IMR-90 (cell line): ENCODE data around the gene PGS1. TPM values are rescaled to one million over a fixed set of nuclear protein-coding genes. Genes with fewer than 3 reads are reported as not detected.

Experiments used
- ATAC-seq: fragments of 200-7000 bp; cut with Tn5 transposase; 2 replicates; pipeline ENCODE4 v1.9.1; 2020; ENCODE audit warnings: low read depth, mild to moderate bottlenecking, moderate library complexity
- BruUV-seq: library from RNA; stranded (reverse); fragments of 400-500 nt; replicated peaks from 2 replicates; lab custom pipeline; 2021; lab: Mats Ljungman, UMichigan
- CTCF ChIA-PET: fragments of 300-600 bp; formaldehyde crosslinking; extraction: SDS; loops from one replicate; lab custom pipeline; 2021; ENCODE audit warnings: antibody characterized with exemption; lab: Yijun Ruan, JAX
- POLR2A ChIA-PET: fragments of 300-600 bp; sonication (Branson Sonifier 250); formaldehyde crosslinking; loops from one replicate; lab custom pipeline; 2022; ENCODE audit warnings: antibody characterized with exemption; ENCODE audit not compliant: unreplicated experiment; lab: Charles Lee
- DNase-seq: peaks from one replicate; pipeline ENCODE4 v3.0.0; 2013
- H2AFZ ChIP-seq: replicated peaks from 2 replicates; pipeline ENCODE3; 2013; ENCODE audit warnings: low read length, mild to moderate bottlenecking; ENCODE audit not compliant: poor library complexity
- H2AK5ac ChIP-seq: 2 replicates; pipeline ENCODE4 v1.6.1; 2013; ENCODE audit warnings: low read depth, low read length, inconsistent platforms
- H2AK9ac ChIP-seq: replicated peaks from 2 replicates; pipeline ENCODE3; 2013; ENCODE audit warnings: mild to moderate bottlenecking, low read depth, low read length, moderate library complexity; ENCODE audit not compliant: poor library complexity
- H2BK120ac ChIP-seq: 2 replicates; pipeline ENCODE4 v1.6.1; 2013; ENCODE audit warnings: low read depth, low read length, inconsistent platforms
- H2BK15ac ChIP-seq: 3 replicates; pipeline ENCODE4 v1.6.1; 2013; ENCODE audit warnings: low read depth, low read length, inconsistent platforms
- H2BK20ac ChIP-seq: 2 replicates; pipeline ENCODE4 v1.6.1; 2013; ENCODE audit warnings: low read depth, mild to moderate bottlenecking, inconsistent platforms, low read length, moderate library complexity
- H2BK5ac ChIP-seq: 2 replicates; pipeline ENCODE4 v1.6.1; 2013; ENCODE audit warnings: mild to moderate bottlenecking, low read depth, low read length, inconsistent platforms; ENCODE audit not compliant: poor library complexity, severe bottlenecking
- H3K14ac ChIP-seq: replicated peaks from 2 replicates; pipeline ENCODE4 v1.6.1; 2013; ENCODE audit warnings: low read depth, low read length, inconsistent platforms
- H3K18ac ChIP-seq: 2 replicates; pipeline ENCODE4 v1.6.1; 2013; ENCODE audit warnings: low read depth, low read length, control low read depth
- H3K23ac ChIP-seq: 2 replicates; pipeline ENCODE4 v1.6.1; 2013; ENCODE audit warnings: low read depth, low read length, inconsistent platforms
- H3K27ac ChIP-seq: 2 replicates; pipeline ENCODE4 v1.5.1; 2013; ENCODE audit warnings: mild to moderate bottlenecking, control low read depth, low read length; ENCODE audit not compliant: insufficient read depth
- H3K27me3 ChIP-seq: 2 replicates; pipeline ENCODE4 v1.6.1; 2013; ENCODE audit warnings: low read length; ENCODE audit not compliant: control insufficient read depth, insufficient read depth
- H3K36me3 ChIP-seq: 2 replicates; pipeline ENCODE4 v1.6.1; 2013; ENCODE audit warnings: low read length, mixed read lengths; ENCODE audit not compliant: control insufficient read depth, insufficient read depth
- H3K4ac ChIP-seq: 2 replicates; pipeline ENCODE4 v1.6.1; 2013; ENCODE audit warnings: low read depth, low read length, inconsistent platforms
- H3K4me1 ChIP-seq: 2 replicates; pipeline ENCODE4 v1.6.1; 2013; ENCODE audit warnings: low read length, mixed read lengths; ENCODE audit not compliant: control insufficient read depth, insufficient read depth
- H3K4me2 ChIP-seq: 2 replicates; pipeline ENCODE4 v1.6.1; 2013; ENCODE audit warnings: low read depth, mild to moderate bottlenecking, control low read depth, low read length, moderate library complexity
- H3K4me3 ChIP-seq: 2 replicates; pipeline ENCODE4 v1.5.1; 2013; ENCODE audit warnings: low read depth, mild to moderate bottlenecking, control low read depth, low read length, moderate library complexity; ENCODE audit not compliant: insufficient read depth
- H3K56ac ChIP-seq: 2 replicates; pipeline ENCODE4 v1.6.1; 2013; ENCODE audit warnings: low read length, inconsistent platforms; ENCODE audit not compliant: insufficient read depth; ENCODE audit errors: extremely low read depth
- H3K79me1 ChIP-seq, 2 experiments: 2 replicates each; pipeline ENCODE4 v1.6.1; 2013; ENCODE audit warnings: low read length in 2 of 2, inconsistent platforms in 1 of 2, low read depth in 1 of 2
- H3K9ac ChIP-seq: 2 replicates; pipeline ENCODE4 v1.6.1; 2013; ENCODE audit warnings: low read depth, low read length, control low read depth
- H3K9me1 ChIP-seq: 2 replicates; pipeline ENCODE4 v1.6.1; 2013; ENCODE audit warnings: low read length, inconsistent platforms; ENCODE audit not compliant: insufficient read depth
- H3K9me3 ChIP-seq: 2 replicates; pipeline ENCODE4 v1.6.1; 2013; ENCODE audit warnings: low read length; ENCODE audit not compliant: control insufficient read depth, insufficient read depth
- H4K20me1 ChIP-seq: 2 replicates; pipeline ENCODE4 v1.6.1; 2013; ENCODE audit warnings: low read length, inconsistent platforms; ENCODE audit not compliant: insufficient read depth
- H4K5ac ChIP-seq: 2 replicates; pipeline ENCODE4 v1.6.1; 2013; ENCODE audit warnings: mild to moderate bottlenecking, low read depth, low read length, control low read depth
- H4K8ac ChIP-seq, 2 experiments: 2 replicates each; pipeline ENCODE4 v1.6.1; 2013; ENCODE audit warnings: low read depth in 2 of 2, low read length in 2 of 2, control low read depth in 1 of 2, inconsistent platforms in 1 of 2
- H4K91ac ChIP-seq: 2 replicates; pipeline ENCODE4 v1.6.1; 2013; ENCODE audit warnings: low read depth, low read length, inconsistent platforms; ENCODE audit not compliant: insufficient read depth
- BHLHE40 ChIP-seq: fragments of 150-350 bp; IDR thresholded peaks from 2 replicates; pipeline ENCODE4 v1.6.1; 2016; ENCODE audit warnings: mild to moderate bottlenecking, low read depth, low read length
- CEBPB ChIP-seq: IDR thresholded peaks from 2 replicates; pipeline ENCODE4 v1.6.1; 2012; ENCODE audit warnings: low read depth, low read length, improper control_type of control experiment
- CHD1 ChIP-seq: IDR thresholded peaks from 2 replicates; pipeline ENCODE4 v1.6.1; 2012; ENCODE audit warnings: low read depth, low read length, improper control_type of control experiment
- CTCF ChIP-seq: conservative IDR thresholded peaks from 2 replicates; pipeline ENCODE4 v1.5.1; 2012; ENCODE audit warnings: mild to moderate bottlenecking, low read depth, low read length, improper control_type of control experiment
- ELK1 ChIP-seq: fragments of 150-350 bp; IDR thresholded peaks from 2 replicates; pipeline ENCODE4 v1.6.1; 2016; ENCODE audit warnings: low read depth, mild to moderate bottlenecking, low read length, moderate library complexity, borderline replicate concordance
- FOS ChIP-seq: fragments of 150-350 bp; IDR thresholded peaks from 2 replicates; pipeline ENCODE4 v1.6.1; 2016; ENCODE audit warnings: low read depth, low read length
- MAFK ChIP-seq: IDR thresholded peaks from 2 replicates; pipeline ENCODE4 v1.6.1; 2012; ENCODE audit warnings: low read depth, low read length, improper control_type of control experiment
- MAZ ChIP-seq: IDR thresholded peaks from 2 replicates; pipeline ENCODE4 v1.6.1; 2012; ENCODE audit warnings: low read depth, mild to moderate bottlenecking, low read length, improper control_type of control experiment, moderate library complexity, borderline replicate concordance
- MXI1 ChIP-seq: IDR thresholded peaks from 2 replicates; pipeline ENCODE4 v1.6.1; 2012; ENCODE audit warnings: low read depth, mild to moderate bottlenecking, low read length, moderate library complexity, borderline replicate concordance
- NFE2L2 ChIP-seq: fragments of 150-350 bp; IDR thresholded peaks from 2 replicates; pipeline ENCODE4 v1.6.1; 2016; ENCODE audit warnings: low read depth, mild to moderate bottlenecking, low read length
- POLR2A ChIP-seq: IDR thresholded peaks from 2 replicates; pipeline ENCODE4 v1.6.1; 2012; ENCODE audit warnings: mild to moderate bottlenecking, low read depth, low read length
- RAD21 ChIP-seq: IDR thresholded peaks from 2 replicates; pipeline ENCODE4 v1.6.1; 2012; ENCODE audit warnings: low read length, improper control_type of control experiment
- RCOR1 ChIP-seq: IDR thresholded peaks from 2 replicates; pipeline ENCODE4 v1.6.1; 2012; ENCODE audit warnings: mild to moderate bottlenecking, low read length, improper control_type of control experiment; ENCODE audit not compliant: insufficient replicate concordance
- RFX5 ChIP-seq: IDR thresholded peaks from 2 replicates; pipeline ENCODE4 v1.8.0; 2012; ENCODE audit warnings: low read depth, mild to moderate bottlenecking, low read length, moderate library complexity
- SMC3 ChIP-seq: fragments of 150-350 bp; IDR thresholded peaks from 2 replicates; pipeline ENCODE4 v1.6.1; 2016; ENCODE audit warnings: low read depth, mild to moderate bottlenecking, antibody characterized with exemption, low read length, moderate library complexity
- USF2 ChIP-seq: fragments of 150-350 bp; IDR thresholded peaks from 2 replicates; pipeline ENCODE4 v1.6.1; 2017; ENCODE audit warnings: mild to moderate bottlenecking, antibody characterized with exemption, low read length, low read depth
- WGBS, 2 experiments: methylation state at CpG; one replicate each; pipeline versions ENCODE4 v1.1.5 to v1.1.7; 2013; ENCODE audit warnings: missing lambda C conversion rate in 2 of 2; ENCODE audit not compliant: insufficient read length in 1 of 2; ENCODE audit errors: extremely low coverage in 2 of 2; 5-methylcytosine and 5-hydroxymethylcytosine counted together
- dilution Hi-C: fragments of 300-500 bp; cut with HindIII; formaldehyde crosslinking; loops from one replicate; pipeline ENCODE4 v1.14.3; 2018; ENCODE audit warnings: low sequenced_read_pairs; ENCODE audit not compliant: unreplicated experiment
- in situ Hi-C: fragments of 300-500 bp; cut with MboI; formaldehyde crosslinking; loops from 3 replicates; pipeline ENCODE4 v1.14.3; 2019; ENCODE audit warnings: low sequenced_read_pairs, inconsistent platforms, mixed read lengths
- intact Hi-C: fragments of 100-400 bp; cut with micrococcal nuclease; formaldehyde crosslinking; loops from 2 replicates; pipeline ENCODE4 v1.10.0; 2022
- polyA plus RNA-seq, 3 experiments: library from polyadenylated mRNA; depleted of rRNA; stranded (reverse); fragments of >200 nt; gene quantifications; 2 replicates each; pipeline ENCODE4 v1.2.3, GENCODE V29; 2012; ENCODE audit warnings: low replicate concordance in 1 of 3
- total RNA-seq: library from RNA; depleted of rRNA; stranded (reverse); fragments of >200 nt; gene quantifications from 2 replicates; pipeline ENCODE4 v1.2.3, GENCODE V29; 2012

The PGS1 gene
- total and polyA plus RNA-seq, 2 of the 4 experiments (the other 2 are of a cell fraction) = 18.5 to 43.2 TPM

- H2AK5ac ChIP-seq = no peak overlapping the region
- H3K14ac ChIP-seq = no peak overlapping the region
- H3K27ac ChIP-seq = no peak overlapping the region
- H4K8ac ChIP-seq = no peak overlapping the region
- H3K9me3 ChIP-seq = no peaks in the 10 kb centered on the region
- H3K9me1 ChIP-seq = no peaks in the 10 kb centered on the region; the same call in 1 of the 2 replicates
- peaks cover 10% of the 10 kb centered on the region; the same call in 1 of the 2 replicates for H3K4me1 ChIP-seq
- no peaks in the 10 kb centered on the region for H3K36me3 ChIP-seq
- H3K23ac ChIP-seq = no peak overlapping the region
- H3K4me3 ChIP-seq = no peak overlapping the region
- no peak for ATAC-seq
- H3K56ac ChIP-seq = no peak overlapping the region
- no peak overlapping the region for H3K4ac ChIP-seq
- no peak overlapping the region for H2BK20ac ChIP-seq
- CTCF ChIA-PET = no interaction called here
- no peaks in the 10 kb centered on the region for H3K27me3 ChIP-seq
- no peak overlapping the region for H3K18ac ChIP-seq
- H2BK120ac ChIP-seq = no peak overlapping the region
- intact Hi-C loops (no loop called here), dilution Hi-C loops (no loop called here), in situ Hi-C loops (no loop called here)
- DNase-seq = no peak
- no peak for TF ChIP-seq MXI1
- TF ChIP-seq RCOR1 = no peak
- no peak for TF ChIP-seq RFX5
- no peak for TF ChIP-seq ELK1
- no peak for TF ChIP-seq FOS
- no peak for TF ChIP-seq CTCF
- no peak for TF ChIP-seq USF2
- TF ChIP-seq POLR2A = no peak
- no peak for TF ChIP-seq MAZ
- no peak for TF ChIP-seq CEBPB
- no peak for TF ChIP-seq BHLHE40
- TF ChIP-seq NFE2L2 = no peak
- no peak for TF ChIP-seq MAFK
- no peak for TF ChIP-seq SMC3
- TF ChIP-seq CHD1 = no peak
- TF ChIP-seq RAD21 = no peak
- H4K5ac ChIP-seq = no peak overlapping the region
- no TSS peak for BruUV-seq
- H3K79me1 ChIP-seq = no peaks in the 10 kb centered on the region
- POLR2A ChIA-PET = no interaction called here
- H2AFZ ChIP-seq = no peak overlapping the region
- WGBS, 2 experiments = 100% methylated on average over 2 of the region's 10 CpGs; no CpG with 5 or more reads in 1 of the 2 experiments
- no peak overlapping the region for H2AK9ac ChIP-seq
- no peak overlapping the region for H4K91ac ChIP-seq
- H3K4me2 ChIP-seq = no peak overlapping the region
- no peak overlapping the region for H3K9ac ChIP-seq
- no peak overlapping the region for H2BK15ac ChIP-seq
- H2BK5ac ChIP-seq = no peak overlapping the region
- no peaks in the 10 kb centered on the region for H4K20me1 ChIP-seq
These were observed 59.8 kb downstream of the PGS1 start for GRCh38 chr17:78438271-78438691.
